GM06990 (cell line): ENCODE data around the gene KIR2DL3.
"Not testable (repeated sequence)": the region's sequence is repeated elsewhere in the genome, so short reads cannot be mapped to it uniquely, and the experiment has no call there.

Source experiments
- DNase-seq: peaks from one replicate; pipeline ENCODE4 v3.0.0-alpha.2; 2011; ENCODE audit not compliant: insufficient read length; ENCODE audit errors: extremely low read depth
- H3K27me3 ChIP-seq: replicated peaks from 2 replicates; pipeline ENCODE4 v1.6.0; 2011; ENCODE audit warnings: low read length; ENCODE audit not compliant: control insufficient read depth, insufficient read depth
- H3K36me3 ChIP-seq: 2 replicates; pipeline ENCODE4 v1.5.1; 2011; ENCODE audit warnings: low read length; ENCODE audit not compliant: control insufficient read depth, insufficient read depth
- H3K4me3 ChIP-seq: replicated peaks from 2 replicates; pipeline ENCODE4 v1.5.1; 2011; ENCODE audit warnings: low read depth, mild to moderate bottlenecking, control low read depth, low read length

The KIR2DL3 gene

GRCh38 chr19:54766464-54766863 is 28.2 kb downstream of the KIR2DL3 start:
- H3K27me3 ChIP-seq, H3K4me3 ChIP-seq, H3K36me3 ChIP-seq, DNase-seq: not testable (repeated sequence)

GRCh38 chr19:54769646-54770045 is 31.3 kb downstream of the KIR2DL3 start, which contains the start of gene KIR2DL1:
TSS of gene KIR2DL1 (plus strand) at chr19:54769793. CDS start at chr19:54769851, 58 bp downstream.
- not testable (repeated sequence) for DNase-seq, H3K4me3 ChIP-seq, H3K36me3 ChIP-seq, H3K27me3 ChIP-seq

- not testable (repeated sequence) for H3K36me3 ChIP-seq, H3K4me3 ChIP-seq, H3K27me3 ChIP-seq, DNase-seq
These were observed 32.2 kb downstream of the KIR2DL3 start for GRCh38 chr19:54770511-54770910.

GRCh38 chr19:54771018-54771960 is 33.0 kb downstream of the KIR2DL3 start:
- H3K36me3 ChIP-seq = not testable (repeated sequence)

GRCh38 chr19:54772666-54773065 is 34.4 kb downstream of the KIR2DL3 start:
- H3K27me3 ChIP-seq, H3K36me3 ChIP-seq, DNase-seq, H3K4me3 ChIP-seq: not testable (repeated sequence)

More at GRCh38 chr19:54771018-54771960, 33.0 kb downstream of the KIR2DL3 start:
- H3K27me3 ChIP-seq, DNase-seq, H3K4me3 ChIP-seq: not testable (repeated sequence)

GRCh38 chr19:54775095-54775815 is 36.9 kb downstream of the KIR2DL3 start:
- H3K4me3 ChIP-seq, DNase-seq, H3K36me3 ChIP-seq, H3K27me3 ChIP-seq: not testable (repeated sequence)

GRCh38 chr19:54775830-54776229 is 37.5 kb downstream of the KIR2DL3 start:
- H3K27me3 ChIP-seq, DNase-seq, H3K36me3 ChIP-seq, H3K4me3 ChIP-seq: not testable (repeated sequence)

GRCh38 chr19:54777851-54778250 is 39.5 kb downstream of the KIR2DL3 start:
- not testable (repeated sequence) for H3K27me3 ChIP-seq, H3K36me3 ChIP-seq, DNase-seq, H3K4me3 ChIP-seq

GRCh38 chr19:54778896-54779295 is 40.6 kb downstream of the KIR2DL3 start:
- DNase-seq, H3K4me3 ChIP-seq, H3K27me3 ChIP-seq, H3K36me3 ChIP-seq: not testable (repeated sequence)

- H3K27me3 ChIP-seq, DNase-seq, H3K36me3 ChIP-seq, H3K4me3 ChIP-seq: not testable (repeated sequence)
These were observed 44.6 kb downstream of the KIR2DL3 start for GRCh38 chr19:54782916-54783315.

- H3K27me3 ChIP-seq, H3K4me3 ChIP-seq, H3K36me3 ChIP-seq, DNase-seq: not testable (repeated sequence)
These were observed 47.9 kb downstream of the KIR2DL3 start for GRCh38 chr19:54786091-54786723.

GRCh38 chr19:54788154-54788553 is 49.8 kb downstream of the KIR2DL3 start:
- H3K36me3 ChIP-seq, H3K27me3 ChIP-seq, DNase-seq, H3K4me3 ChIP-seq: not testable (repeated sequence)
